Hindlimb muscle (tissue), 1 donor: ENCODE data around the gene SLC17A1. TPM values are rescaled to one million over a fixed set of nuclear protein-coding genes. Genes with fewer than 3 reads are reported as not detected.

Experiments used
- DNase-seq: peaks from one replicate; pipeline ENCODE4 v3.0.0-alpha.2; 2013
- polyA plus RNA-seq: library from polyadenylated mRNA; unstranded; fragments of 120-200 nt; gene quantifications from one replicate; pipeline ENCODE4 v1.2.1, GENCODE V29; 2013; ENCODE audit not compliant: insufficient read length

The SLC17A1 gene, protein sequence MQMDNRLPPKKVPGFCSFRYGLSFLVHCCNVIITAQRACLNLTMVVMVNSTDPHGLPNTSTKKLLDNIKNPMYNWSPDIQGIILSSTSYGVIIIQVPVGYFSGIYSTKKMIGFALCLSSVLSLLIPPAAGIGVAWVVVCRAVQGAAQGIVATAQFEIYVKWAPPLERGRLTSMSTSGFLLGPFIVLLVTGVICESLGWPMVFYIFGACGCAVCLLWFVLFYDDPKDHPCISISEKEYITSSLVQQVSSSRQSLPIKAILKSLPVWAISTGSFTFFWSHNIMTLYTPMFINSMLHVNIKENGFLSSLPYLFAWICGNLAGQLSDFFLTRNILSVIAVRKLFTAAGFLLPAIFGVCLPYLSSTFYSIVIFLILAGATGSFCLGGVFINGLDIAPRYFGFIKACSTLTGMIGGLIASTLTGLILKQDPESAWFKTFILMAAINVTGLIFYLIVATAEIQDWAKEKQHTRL
- not detected for polyA plus RNA-seq

DNA sequence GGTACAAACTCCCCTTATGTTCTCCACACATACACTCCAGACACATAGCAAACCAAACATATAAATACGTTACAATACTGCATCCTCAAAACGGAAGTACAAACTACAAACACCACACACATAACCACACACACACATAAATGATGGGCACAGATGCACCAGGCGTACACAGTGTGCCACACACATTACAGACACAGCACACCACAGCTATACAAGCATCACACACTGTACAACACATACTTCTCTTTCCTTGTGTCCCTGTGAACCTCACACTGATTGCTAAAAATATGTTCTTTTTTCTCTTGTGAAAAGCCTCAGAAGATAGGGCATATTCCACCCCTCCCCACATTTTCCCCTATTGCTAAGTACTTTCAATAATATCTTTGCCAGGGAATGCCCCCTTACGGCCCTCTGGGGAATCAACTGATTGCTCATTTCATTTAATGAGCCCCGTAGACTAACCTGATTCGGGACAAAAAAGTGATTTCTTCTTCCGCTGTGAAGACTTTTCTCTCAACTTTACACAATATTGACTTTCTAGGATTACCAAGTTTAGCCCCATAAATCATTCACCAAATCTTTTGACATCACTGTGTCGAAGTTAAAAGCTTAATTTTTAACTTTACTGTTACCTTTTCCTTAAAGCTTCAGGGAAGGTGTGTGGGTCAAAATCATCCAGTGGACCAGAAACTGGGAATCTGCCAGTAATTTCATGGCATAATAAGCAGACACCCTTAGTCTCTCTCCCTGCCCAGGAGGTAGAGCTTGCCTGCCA, at the start of gene SLC17A1:
Gene SLC17A1, minus strand, starts transcription at position 521 of the 775 bp plus-strand sequence. CDS start 1,495 bp downstream, outside the sequence.
- DNase-seq = no peak

DNA sequence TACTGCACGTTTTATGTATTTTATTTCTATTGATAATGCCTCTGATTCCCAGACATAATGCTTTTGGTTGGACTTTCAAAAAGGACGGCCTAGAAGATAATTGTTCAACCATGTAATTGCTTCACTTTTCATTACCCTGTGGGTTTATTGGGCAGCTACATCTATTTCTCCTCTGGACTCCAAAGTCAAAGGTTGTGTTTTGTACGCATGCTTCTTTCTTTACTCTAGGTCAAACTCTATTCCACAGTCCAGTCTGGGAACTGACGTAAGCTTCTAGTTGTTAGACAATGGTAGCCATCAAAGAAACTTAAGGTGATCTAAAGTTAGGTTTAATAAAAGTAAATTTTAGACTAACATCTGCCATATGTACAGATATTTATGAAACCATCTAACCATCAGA, 48.7 kb upstream of the SLC17A1 start:
- DNase-seq = no peak

DNA sequence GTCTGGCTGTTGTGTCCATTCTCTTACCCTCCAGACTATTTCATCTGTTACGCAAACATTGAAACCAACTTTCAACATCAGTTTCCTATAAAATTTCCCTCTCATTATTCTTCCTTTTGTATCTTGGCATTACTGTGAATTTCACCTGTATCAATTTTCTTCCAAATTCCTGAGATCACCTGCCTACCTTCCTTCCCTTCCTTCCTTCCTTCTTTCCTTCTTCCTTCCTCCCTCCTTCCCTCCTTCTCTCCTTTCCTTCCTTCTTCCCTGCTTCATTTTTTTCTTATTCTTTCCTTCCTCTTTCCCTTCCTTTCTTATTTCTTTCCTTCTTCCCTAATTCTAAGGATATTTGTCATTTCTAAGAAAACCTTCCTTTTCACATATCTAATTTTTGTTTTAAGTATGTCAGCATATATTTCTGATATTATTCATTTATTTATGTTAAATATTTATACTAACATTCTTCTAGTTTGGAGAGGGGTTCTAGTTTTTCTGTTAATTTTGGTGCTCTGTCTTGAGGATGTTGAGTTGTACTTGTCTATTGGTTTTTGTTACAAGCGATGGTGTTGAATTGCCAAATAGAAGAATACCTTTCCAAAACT, 47.0 kb upstream of the SLC17A1 start:
- DNase-seq = no peak

DNA sequence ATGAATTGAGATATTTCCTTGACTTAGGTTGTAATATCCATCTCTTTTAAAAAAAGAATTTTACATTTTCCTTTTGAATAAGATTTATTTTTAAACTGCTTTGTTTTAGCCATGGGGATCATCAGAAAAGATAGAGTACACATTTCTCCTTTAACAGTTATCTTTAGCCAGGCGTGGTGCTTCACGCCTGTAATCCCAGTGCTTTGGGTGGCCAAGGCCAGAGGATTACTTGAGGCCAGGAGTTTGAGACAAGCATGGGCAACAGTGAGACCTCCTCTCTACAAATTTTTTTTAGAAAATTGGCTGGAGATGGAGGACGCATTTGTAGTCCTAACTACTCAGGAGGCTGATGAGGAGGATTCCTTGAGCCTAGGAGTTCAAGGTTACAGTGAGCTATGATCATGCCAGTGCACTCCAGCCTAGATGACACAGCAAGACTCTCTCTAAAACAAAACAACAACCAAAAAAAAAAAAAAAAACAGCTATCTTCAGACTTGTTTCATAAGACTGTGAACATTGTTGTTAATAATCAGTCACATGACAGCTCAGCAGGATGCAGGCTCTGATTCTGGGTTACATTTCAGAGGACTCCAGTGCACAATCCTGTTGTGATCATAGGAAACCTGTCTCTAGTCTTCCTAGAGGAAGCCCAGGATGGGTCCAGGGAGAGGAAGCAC, 44.2 kb upstream of the SLC17A1 start:
- DNase-seq = no peak

DNA sequence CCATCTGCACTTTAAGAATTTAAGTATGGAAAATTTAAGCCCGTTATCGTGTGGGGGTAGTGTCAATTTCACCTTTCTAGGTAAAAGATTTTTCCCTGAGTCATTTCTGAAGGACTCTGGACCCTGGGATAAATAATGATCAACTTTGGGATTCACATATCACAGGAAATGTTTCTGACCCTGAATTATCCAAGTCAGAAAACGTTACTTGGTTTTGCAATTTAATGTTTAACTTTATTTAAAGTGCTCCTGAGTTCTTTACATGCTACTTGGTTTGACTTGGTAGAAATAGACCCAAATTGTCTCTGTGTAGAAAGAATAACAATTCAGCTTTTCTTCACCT, 43.7 kb upstream of the SLC17A1 start:
- no peak for DNase-seq

DNA sequence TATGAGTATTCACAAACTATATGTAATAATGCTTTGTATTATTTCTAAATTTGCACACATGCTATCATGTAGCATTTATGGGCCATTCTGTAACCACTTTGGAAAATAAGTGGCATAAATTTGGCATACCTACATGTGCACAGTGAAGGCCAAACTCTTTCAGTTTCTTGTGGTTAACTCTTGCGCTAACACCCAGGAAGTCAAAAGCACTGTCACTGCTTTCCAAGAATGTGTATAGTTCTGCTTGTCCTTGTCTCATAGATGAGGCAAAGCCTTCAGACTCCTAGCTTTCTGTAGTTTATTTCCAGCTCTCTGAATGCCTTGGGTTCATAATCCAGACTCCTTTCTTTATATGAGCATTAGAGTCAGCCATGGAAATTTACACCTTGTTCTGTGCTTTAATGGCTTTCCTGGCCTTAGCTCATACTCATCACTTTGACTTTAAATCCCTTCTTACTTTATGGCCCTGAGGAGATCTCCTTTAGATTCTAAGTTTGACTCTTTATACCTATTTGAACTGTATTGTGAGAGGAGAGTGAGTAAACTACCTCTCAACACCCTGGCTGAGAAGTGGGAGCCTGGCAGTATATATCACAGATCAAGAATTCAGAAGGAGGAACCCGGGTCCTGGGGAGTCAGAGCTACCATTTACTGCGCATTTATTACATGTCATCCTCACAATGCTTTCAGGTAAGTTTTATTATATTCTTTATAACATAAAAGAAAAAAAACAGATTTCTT, 43.1 kb upstream of the SLC17A1 start:
- DNase-seq = no peak

DNA sequence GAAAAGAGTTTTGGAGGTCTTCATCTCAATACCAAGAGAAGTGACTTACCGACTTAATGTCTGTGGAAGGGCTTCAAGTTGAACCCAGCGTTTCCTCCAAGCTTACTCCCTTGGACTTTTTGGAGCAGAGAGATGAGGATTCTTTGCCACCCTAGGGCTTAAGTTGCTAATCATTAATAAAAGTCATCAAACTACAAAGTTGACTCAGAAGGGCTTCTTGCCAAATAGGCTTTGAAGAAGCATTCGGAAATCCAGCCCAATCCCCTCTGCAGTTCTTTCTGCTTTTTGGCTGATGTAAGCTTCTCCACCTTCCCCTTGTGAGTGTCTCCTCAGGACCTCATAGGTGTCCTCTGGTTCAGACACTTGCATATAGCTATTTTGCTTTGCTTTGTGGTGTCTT, 42.3 kb upstream of the SLC17A1 start, which contains the start of gene SLC17A3:
Gene SLC17A3, minus strand, starts transcription at position 126 of the 400 bp plus-strand sequence. CDS start 5,856 bp downstream, outside the sequence.
- no peak for DNase-seq

DNA sequence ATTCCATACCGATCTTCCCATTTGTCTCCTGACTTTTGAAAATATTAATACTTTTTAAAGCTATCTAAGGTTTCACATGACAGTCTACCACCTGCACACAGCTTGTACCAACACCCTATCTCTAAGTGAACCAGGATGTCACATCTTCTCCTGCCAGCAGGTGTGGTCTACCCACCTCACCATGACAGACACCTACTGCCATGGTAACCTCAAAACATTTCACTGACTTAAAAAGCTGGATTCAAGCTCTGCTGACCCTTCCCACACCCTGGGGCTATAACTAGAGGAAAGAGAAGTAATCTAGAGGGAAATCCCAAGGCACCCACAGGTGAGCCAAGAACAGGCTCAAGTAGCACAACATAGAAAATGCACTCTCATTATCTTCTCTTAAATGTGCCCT, 41.0 kb upstream of the SLC17A1 start:
- no peak for DNase-seq

DNA sequence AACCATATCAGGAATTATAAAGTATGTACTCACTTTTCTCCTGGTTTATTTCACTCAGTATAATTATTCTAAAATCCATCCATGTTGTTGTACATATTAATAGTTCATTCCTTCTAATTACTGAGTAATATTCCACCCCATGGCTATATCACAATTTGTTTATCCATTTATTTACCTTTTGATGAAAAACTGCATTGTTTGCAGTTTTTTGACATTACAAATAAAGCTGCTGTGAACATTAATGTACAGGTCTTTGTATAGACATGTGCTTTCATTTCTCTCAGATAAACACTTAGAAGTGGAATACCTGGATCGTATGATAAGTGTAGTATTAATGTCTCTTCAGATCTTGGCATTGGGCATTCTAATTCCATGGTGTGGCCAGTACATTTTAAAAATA, 38.0 kb upstream of the SLC17A1 start:
- no peak for DNase-seq

DNA sequence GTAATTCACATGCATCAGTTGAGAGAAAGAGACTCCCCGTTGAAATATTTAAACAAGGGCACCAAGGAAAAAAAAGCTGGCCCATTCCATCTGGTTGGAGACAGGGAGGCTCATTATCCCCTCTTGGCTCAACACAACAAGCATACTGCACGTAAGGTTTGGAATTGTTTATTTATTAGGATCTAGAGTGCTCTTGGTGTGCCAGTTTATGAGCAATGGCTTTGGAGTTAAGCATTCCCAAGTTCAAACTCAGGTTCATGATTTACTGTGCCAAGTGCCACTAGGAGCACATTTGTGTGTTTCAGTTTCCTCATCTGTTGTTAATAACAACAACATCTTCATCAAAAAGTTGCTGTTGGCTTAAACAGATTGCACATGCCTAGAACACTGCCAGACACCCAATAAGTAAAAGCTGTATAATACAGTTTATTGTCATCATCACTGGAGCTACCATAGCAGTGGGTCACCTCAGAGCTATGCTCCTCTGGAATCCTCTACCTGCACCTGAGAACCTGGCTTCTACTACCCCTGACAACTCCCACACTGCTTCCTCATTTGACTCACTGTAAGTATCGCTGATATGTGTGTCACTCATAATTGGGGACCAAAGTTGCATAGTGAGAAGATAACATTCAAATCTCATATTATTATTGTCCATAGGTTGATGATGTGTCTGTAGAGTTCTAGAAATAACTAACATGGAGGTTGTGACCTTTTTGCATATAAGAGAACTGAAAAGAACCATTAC, 36.8 kb upstream of the SLC17A1 start:
- DNase-seq = no peak

DNA sequence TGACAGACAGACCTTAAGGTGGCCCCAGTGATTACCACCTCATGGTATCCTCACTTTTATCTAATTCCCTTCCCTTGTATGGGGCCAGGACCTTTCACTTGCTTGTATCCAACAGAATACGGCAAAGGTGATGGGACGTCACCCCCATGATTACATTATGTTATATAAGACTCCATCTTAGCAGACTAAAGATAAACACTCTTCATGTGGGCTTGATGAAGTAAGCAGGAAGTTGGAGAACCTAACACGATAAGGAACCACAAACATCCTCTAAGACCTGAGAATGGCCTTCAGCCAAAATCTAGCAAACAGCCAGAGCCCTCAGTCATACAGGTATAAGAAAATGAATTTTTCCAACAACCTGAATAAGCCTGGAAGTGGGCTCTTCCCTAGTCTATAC, 34.2 kb upstream of the SLC17A1 start:
- no peak for DNase-seq

DNA sequence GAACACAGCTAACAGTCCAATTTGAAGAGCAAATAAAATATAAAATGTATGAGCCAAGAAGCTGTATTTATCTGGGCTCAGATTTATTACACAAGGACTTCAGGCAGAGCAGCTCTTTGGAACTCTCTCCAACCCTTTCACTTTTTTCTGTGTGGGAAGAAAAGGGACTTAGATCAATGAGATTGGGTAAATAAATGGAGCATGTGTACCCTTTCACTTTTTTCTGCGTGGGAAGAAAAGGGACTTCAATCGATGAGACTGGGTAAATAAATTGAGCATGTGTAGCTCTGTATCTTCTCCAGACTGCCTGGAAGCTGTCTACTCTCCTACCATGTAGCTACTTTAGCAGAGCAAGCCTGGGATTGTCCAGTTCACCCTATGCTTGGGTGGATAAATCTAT, 31.5 kb upstream of the SLC17A1 start:
- DNase-seq = no peak

DNA sequence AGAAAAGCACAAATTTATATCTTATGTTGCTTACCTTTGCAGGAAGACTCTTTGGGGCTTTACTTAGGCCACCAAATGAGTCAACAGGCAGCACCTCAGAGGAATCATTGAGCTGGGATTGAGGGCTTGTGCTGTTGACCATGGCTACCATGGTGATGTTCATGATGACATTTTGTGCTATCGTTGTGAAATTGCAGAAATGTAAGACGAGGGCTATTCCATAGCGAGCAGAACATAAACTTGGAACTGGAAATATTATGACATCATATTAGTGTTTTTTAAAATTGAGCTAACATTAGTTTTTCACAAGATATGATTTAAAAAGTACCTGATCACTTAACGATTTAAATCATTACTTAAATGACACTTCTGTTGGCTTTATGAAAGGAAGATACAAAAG, 30.3 kb upstream of the SLC17A1 start:
- DNase-seq = no peak

DNA sequence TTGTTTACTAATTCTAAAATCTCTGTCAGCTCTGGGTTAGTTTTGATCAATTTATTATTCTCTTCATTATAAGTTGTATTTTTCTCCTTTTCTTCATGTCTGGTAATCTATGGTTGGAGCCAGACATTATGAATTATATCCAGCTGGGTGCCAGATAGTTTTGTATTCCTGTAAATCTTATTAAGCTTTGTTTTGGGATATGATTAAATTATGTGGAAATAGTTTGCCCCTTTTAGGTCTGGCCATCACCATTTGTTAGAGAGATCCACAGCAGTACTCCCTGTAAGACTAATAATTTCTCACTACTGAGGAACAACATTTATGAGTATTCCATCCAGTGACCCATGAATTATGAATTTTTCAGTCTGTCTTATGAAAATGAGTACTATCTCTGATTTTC, 20.9 kb upstream of the SLC17A1 start:
- DNase-seq = no peak

DNA sequence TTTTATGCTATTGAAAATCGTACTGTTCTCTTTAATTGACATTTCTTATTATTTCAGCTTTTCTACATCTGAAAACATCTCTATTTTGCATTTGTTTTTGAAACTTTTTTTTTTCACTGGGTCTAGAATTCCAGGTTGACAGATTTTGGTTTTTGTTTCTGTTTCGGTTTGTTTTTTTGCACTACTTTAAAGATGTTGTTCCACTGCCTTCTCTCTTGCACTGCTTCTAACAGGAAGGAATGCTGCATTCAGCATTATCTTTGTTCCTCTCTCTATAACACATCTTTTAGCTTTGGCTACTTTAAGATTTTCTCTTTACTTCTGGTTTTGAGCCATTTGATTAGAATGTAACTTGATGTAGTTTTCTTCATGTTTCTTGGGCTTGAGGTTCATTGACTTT, 20.1 kb upstream of the SLC17A1 start:
- DNase-seq = no peak

DNA sequence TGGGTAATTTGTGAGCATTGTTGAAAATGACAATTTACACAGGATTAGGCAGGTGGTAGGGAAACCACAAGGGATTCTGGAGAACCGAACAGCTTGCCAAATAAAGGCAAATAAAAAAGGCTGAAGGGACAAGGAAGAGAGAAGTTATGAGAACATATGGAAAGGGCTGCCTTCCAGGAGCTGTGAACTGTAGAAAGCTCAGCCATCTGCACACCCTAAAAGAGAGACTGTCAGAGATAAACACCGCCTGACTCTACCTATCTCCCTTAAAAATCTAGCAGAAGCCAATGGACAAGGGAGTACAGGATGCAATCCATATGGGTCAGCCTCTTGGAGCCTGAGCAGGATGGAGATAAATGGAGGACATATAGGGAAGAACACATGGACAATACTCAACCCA, 12.7 kb upstream of the SLC17A1 start:
- DNase-seq = no peak

DNA sequence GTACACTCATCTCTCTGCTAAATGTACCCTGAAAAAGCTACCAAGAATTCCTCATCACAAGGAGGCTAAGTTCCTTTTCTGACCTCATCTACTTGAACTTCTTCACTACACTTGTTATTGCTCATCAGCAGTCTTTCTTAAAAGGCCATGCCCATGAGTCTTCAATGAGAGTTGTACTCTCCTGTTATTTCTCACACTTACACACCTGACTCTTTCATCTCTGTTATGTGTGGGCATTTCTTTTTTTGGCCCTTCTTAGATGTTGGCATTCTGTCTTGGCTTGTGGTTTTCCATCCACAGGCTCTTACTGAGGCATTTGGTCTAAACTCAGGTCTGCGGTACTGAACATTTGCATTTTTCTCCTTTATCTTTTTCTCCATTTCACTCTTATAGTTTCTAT, 10.7 kb upstream of the SLC17A1 start:
- DNase-seq = no peak

DNA sequence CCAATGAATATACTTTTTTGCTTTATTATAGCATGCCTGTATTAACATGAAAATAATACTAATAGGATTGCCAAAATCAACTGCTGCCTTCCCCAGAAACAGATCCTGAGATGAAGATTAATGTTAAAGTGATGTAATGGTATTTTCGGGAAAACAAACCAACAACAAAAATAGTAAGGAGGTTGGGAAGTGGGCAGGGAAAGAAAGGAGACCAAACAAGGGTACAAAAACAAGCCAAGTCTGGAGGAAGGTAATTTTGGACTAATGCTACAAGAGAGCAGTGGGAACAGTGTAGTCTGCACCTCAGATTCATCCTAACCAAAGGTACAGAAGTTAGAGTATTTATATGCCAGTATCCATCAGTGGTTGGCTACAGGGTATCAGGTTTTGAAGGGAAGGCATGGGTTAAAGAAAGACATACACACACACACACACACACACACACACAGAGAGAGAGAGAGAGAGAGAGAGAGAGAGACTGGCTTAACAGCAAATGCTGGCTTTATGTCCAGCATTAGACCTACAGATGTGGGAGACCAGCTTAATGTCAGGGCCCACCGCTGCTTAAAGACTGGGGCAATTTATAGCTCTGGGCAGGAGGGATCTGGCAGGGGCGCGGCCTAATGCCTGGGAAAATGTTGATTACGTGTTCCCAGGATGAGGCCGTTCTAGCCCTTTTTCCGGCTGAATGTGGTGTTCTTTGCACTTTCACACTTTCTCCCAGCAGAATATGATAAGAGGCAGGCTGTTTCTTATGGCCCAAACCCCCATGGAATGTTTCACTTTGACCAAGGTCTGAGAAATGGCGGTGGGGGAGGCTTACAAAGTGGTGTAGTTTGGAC, 3.8 kb upstream of the SLC17A1 start:
- no peak for DNase-seq

DNA sequence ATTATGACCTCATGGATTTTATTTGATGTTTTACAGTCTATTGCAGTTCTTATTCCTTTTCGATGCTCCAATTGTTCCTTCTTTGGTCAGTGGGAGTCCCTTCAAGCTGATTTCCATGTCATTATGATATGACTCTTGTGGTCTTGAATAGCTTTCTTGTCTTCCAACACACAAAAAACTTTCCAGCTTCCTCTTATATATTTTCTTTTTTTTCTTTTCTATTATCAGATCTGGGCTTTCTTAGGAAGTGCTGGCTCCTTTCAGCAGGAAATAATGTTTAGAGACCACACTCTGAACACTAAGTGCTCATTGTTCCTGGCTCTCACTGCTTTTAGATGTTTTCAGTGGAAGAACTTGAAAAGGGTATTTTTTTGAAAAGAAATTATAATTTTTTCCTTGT, 3.1 kb upstream of the SLC17A1 start:
- DNase-seq = no peak

DNA sequence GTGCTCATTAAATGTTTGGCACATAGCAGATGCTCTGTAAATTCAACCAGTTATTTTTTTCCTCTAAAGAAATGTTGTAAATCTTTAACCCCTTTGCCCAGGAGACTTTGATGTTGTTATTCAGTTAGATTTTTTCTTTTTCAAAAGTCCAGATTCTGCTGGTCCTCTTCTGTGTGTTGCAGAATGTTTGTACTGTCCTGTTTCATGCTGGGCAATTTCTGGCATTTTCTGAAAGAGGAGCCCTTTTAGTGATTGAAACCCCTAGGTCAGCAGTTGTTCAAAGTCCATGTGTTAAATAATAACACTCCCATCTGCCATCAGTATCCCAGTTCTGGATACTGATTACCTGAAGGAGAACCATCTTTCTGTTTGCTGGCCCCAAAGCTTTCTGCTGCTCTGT, 1.3 kb upstream of the SLC17A1 start:
- no peak for DNase-seq
